ENCODE results near the gene HCRTR1.

DNA sequence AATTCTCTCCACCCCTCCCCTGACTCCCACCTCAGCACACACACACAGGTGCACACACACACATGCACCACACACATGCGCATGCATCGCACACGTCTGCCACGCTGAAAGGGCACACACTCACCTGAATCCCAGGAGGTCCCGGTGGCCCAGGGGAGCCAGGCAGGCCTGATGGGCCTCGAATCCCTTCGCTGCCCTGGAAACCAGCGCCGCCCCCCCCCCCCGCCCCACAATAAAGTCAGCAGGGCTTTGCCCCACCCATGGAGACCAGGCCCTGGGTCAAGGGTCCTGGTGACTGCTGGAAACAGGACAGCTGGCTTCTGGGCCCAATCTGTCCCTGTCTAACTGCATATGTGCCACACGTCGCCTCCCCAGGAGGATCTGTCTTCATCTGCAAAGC lies 45.0 kb downstream of the HCRTR1 start:
- TF ChIP-seq, protein P1, sequence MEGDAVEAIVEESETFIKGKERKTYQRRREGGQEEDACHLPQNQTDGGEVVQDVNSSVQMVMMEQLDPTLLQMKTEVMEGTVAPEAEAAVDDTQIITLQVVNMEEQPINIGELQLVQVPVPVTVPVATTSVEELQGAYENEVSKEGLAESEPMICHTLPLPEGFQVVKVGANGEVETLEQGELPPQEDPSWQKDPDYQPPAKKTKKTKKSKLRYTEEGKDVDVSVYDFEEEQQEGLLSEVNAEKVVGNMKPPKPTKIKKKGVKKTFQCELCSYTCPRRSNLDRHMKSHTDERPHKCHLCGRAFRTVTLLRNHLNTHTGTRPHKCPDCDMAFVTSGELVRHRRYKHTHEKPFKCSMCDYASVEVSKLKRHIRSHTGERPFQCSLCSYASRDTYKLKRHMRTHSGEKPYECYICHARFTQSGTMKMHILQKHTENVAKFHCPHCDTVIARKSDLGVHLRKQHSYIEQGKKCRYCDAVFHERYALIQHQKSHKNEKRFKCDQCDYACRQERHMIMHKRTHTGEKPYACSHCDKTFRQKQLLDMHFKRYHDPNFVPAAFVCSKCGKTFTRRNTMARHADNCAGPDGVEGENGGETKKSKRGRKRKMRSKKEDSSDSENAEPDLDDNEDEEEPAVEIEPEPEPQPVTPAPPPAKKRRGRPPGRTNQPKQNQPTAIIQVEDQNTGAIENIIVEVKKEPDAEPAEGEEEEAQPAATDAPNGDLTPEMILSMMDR (IDR thresholded peaks at IDR 0.05): no peak
- no peak for TF ChIP-seq POLR2A (IDR thresholded peaks at IDR 0.05)

All from body of pancreas (tissue), 4 donors.